Measurements from ENCODE around the gene MITF. TPM values are rescaled to one million over a fixed set of nuclear protein-coding genes. Genes with fewer than 3 reads are reported as not detected.
"Not testable (repeated sequence)": the region's sequence is repeated elsewhere in the genome, so short reads cannot be mapped to it uniquely, and the experiment has no call there.

MITF gene
- total and polyA plus RNA-seq, 4 donors = 0.91 to 2.9 (median 2.3) TPM

DNA sequence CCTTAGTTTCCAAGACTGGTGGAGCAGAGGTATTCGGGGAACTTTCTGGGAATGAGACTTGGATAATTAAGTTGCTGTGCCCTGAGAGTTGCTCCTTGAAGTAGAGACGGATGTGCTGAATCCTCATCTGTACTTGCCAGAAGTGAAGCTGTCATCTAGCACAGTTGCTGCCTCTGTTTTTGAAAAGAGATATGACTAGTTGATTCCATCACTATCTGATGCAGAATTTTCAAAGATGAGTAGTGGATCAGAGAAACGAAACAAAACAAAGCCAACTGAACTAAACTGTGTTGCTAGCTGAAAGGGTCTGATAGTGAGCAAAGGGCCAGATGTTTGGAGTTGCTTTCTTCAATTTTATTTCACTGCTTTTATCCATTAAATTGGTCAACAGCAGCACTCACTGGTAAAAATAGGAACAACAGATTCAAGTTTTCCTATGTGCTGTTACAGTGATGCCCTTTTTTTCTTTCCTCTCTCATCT lies 52.7 kb downstream of the MITF start:
- DNase-seq (ENCODE audit: low spot score) = no peak
- no peak overlapping the region for H3K9ac ChIP-seq (ENCODE audit: low read depth in 1 of 2, low read length in 2 of 2)
- no peaks in the 10 kb centered on the region for H3K27me3 ChIP-seq (ENCODE audit: control insufficient read depth in 4 of 4, insufficient read depth in 4 of 4, low read length in 3 of 4)
- no peak overlapping the region for H3K27ac ChIP-seq (ENCODE audit: low read depth in 1 of 2, low read length in 2 of 2)
- H3K9me3 ChIP-seq (ENCODE audit: control insufficient read depth in 4 of 4, low read length in 3 of 4) = no peaks in the 10 kb centered on the region
- H3K4me1 ChIP-seq (ENCODE audit: control insufficient read depth in 4 of 4, insufficient read depth in 4 of 4, low read length in 3 of 4) = no peaks in the 10 kb centered on the region
- TF ChIP-seq, protein P1, sequence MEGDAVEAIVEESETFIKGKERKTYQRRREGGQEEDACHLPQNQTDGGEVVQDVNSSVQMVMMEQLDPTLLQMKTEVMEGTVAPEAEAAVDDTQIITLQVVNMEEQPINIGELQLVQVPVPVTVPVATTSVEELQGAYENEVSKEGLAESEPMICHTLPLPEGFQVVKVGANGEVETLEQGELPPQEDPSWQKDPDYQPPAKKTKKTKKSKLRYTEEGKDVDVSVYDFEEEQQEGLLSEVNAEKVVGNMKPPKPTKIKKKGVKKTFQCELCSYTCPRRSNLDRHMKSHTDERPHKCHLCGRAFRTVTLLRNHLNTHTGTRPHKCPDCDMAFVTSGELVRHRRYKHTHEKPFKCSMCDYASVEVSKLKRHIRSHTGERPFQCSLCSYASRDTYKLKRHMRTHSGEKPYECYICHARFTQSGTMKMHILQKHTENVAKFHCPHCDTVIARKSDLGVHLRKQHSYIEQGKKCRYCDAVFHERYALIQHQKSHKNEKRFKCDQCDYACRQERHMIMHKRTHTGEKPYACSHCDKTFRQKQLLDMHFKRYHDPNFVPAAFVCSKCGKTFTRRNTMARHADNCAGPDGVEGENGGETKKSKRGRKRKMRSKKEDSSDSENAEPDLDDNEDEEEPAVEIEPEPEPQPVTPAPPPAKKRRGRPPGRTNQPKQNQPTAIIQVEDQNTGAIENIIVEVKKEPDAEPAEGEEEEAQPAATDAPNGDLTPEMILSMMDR (IDR thresholded peaks at IDR 0.05; ENCODE audit: low read depth, low read length, missing input control) = peak; percentile 32
- no peak for TF ChIP-seq GABPA (IDR thresholded peaks at IDR 0.05 in 1 of 2, conservative IDR thresholded peaks at IDR 0.05 in 1 of 2)
- TF ChIP-seq RAD21 (IDR thresholded peaks at IDR 0.05) = peak; percentile 71
- WGBS = 57% methylated on average over 3 of the region's 3 CpGs
- no peak overlapping the region for H3K4me3 ChIP-seq (ENCODE audit: low read depth in 1 of 3, low read length in 3 of 3)
- no peaks in the 10 kb centered on the region for H3K36me3 ChIP-seq (ENCODE audit: control insufficient read depth in 4 of 4, insufficient read depth in 3 of 4, low read depth in 1 of 4, low read length in 3 of 4)

DNA sequence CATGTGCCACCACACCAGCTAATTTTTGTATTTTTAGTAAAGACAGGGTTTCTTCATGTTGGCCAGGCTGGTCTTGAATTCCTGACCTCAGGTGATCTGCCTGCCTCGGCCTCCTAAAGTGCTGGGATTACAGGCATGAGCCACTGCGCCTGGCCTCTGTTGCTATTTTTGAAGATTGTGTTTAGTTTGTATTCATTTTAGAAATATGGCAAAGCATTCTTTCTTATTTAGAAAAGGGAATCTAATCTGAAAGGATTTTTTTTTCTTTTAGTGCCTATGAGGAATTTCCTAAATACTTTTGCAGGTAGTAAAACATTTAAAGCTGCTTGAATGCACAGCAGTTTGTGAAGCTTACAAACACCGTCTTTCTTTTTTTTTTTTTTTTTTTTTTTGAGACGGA lies 56.9 kb downstream of the MITF start:
- WGBS = 97% methylated on average over 3 of the region's 4 CpGs
- H3K27ac ChIP-seq (ENCODE audit: low read depth in 1 of 2, low read length in 2 of 2); H3K9me3 ChIP-seq (ENCODE audit: control insufficient read depth in 4 of 4, low read length in 3 of 4); H3K27me3 ChIP-seq (ENCODE audit: control insufficient read depth in 4 of 4, insufficient read depth in 4 of 4, low read length in 3 of 4); H3K4me1 ChIP-seq (ENCODE audit: control insufficient read depth in 4 of 4, insufficient read depth in 4 of 4, low read length in 3 of 4); H3K9ac ChIP-seq (ENCODE audit: low read depth in 1 of 2, low read length in 2 of 2); H3K36me3 ChIP-seq (ENCODE audit: control insufficient read depth in 4 of 4, insufficient read depth in 3 of 4, low read depth in 1 of 4, low read length in 3 of 4); H3K4me3 ChIP-seq (ENCODE audit: low read depth in 1 of 3, low read length in 3 of 3); DNase-seq (ENCODE audit: low spot score): not testable (repeated sequence)

DNA sequence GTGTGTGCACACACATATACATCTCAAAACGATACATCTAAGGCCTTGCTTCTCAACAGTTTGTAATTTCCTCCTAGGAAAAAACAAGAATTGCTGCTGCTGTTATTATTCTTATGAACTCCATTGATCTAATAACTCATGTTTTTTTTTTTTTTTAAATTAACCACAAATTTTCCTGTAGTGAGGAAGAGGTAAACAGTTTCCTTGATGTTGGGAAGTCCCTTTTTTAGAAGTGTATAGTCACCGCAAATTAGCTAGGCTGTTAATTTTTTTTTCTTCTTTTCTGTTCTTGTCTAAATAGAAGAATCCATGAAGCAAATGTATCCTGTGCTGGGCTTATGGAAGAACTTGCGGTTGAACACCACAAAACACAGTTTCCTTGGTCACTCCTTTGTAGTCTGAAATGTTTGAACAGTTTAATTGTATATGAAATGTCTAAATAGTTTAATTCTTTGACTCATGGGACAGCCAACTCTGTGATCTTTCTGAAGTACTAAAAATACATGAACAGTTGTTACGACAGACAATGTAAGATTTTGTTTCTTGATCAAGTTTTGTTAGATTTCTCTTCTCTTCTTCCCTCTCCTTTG lies 64.5 kb downstream of the MITF start:
- 83% methylated on average over 4 of the region's 4 CpGs for WGBS
- Histone ChIP-seq H3K9ac (ENCODE audit: low read depth in 1 of 2, low read length in 2 of 2) (no peak overlapping the region), H3K9me3 (ENCODE audit: control insufficient read depth in 4 of 4, low read length in 3 of 4) (no peaks in the 10 kb centered on the region), H3K4me3 (ENCODE audit: low read depth in 1 of 3, low read length in 3 of 3) (no peak overlapping the region), H3K4me1 (ENCODE audit: control insufficient read depth in 4 of 4, insufficient read depth in 4 of 4, low read length in 3 of 4) (no peaks in the 10 kb centered on the region), H3K36me3 (ENCODE audit: control insufficient read depth in 4 of 4, insufficient read depth in 3 of 4, low read depth in 1 of 4, low read length in 3 of 4) (no peaks in the 10 kb centered on the region), H3K27ac (ENCODE audit: low read depth in 1 of 2, low read length in 2 of 2) (no peak overlapping the region), H3K27me3 (ENCODE audit: control insufficient read depth in 4 of 4, insufficient read depth in 4 of 4, low read length in 3 of 4) (no peaks in the 10 kb centered on the region)
- DNase-seq (ENCODE audit: low spot score) = no peak
- TF ChIP-seq SP1 (IDR thresholded peaks at IDR 0.05) (no peak), FOXA2 (IDR thresholded peaks at IDR 0.05) (no peak), FOXA1 (IDR thresholded peaks at IDR 0.05) (no peak), NR2F2 (IDR thresholded peaks at IDR 0.05) (no peak), EGR1 (IDR thresholded peaks at IDR 0.05; ENCODE audit: low read depth in 2 of 2) (no peak), GABPA (IDR thresholded peaks at IDR 0.05 in 1 of 2, conservative IDR thresholded peaks at IDR 0.05 in 1 of 2) (no peak), RXRA (IDR thresholded peaks at IDR 0.05) (no peak), HNF4G (IDR thresholded peaks at IDR 0.05) (no peak), TAF1 (conservative IDR thresholded peaks at IDR 0.05) (no peak), HNF4A (conservative IDR thresholded peaks at IDR 0.05) (no peak), JUND (IDR thresholded peaks at IDR 0.05) (no peak), RAD21 (IDR thresholded peaks at IDR 0.05) (no peak), YY1 (IDR thresholded peaks at IDR 0.05) (no peak)
- TF ChIP-seq, protein P2, sequence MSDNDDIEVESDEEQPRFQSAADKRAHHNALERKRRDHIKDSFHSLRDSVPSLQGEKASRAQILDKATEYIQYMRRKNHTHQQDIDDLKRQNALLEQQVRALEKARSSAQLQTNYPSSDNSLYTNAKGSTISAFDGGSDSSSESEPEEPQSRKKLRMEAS (IDR thresholded peaks at IDR 0.05) = no peak
- TF ChIP-seq, protein P1 (IDR thresholded peaks at IDR 0.05; ENCODE audit: low read depth, low read length, missing input control) = no peak
- TF ChIP-seq, protein P3, sequence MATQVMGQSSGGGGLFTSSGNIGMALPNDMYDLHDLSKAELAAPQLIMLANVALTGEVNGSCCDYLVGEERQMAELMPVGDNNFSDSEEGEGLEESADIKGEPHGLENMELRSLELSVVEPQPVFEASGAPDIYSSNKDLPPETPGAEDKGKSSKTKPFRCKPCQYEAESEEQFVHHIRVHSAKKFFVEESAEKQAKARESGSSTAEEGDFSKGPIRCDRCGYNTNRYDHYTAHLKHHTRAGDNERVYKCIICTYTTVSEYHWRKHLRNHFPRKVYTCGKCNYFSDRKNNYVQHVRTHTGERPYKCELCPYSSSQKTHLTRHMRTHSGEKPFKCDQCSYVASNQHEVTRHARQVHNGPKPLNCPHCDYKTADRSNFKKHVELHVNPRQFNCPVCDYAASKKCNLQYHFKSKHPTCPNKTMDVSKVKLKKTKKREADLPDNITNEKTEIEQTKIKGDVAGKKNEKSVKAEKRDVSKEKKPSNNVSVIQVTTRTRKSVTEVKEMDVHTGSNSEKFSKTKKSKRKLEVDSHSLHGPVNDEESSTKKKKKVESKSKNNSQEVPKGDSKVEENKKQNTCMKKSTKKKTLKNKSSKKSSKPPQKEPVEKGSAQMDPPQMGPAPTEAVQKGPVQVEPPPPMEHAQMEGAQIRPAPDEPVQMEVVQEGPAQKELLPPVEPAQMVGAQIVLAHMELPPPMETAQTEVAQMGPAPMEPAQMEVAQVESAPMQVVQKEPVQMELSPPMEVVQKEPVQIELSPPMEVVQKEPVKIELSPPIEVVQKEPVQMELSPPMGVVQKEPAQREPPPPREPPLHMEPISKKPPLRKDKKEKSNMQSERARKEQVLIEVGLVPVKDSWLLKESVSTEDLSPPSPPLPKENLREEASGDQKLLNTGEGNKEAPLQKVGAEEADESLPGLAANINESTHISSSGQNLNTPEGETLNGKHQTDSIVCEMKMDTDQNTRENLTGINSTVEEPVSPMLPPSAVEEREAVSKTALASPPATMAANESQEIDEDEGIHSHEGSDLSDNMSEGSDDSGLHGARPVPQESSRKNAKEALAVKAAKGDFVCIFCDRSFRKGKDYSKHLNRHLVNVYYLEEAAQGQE (IDR thresholded peaks at IDR 0.05) = no peak
